ENCODE data around the gene GSG1.

- no peak for TF ChIP-seq L3MBTL2 (conservative IDR thresholded peaks at IDR 0.05)
- TF ChIP-seq LEF1 (IDR thresholded peaks at IDR 0.05; ENCODE audit: borderline replicate concordance), result no peak
- no peak for TF ChIP-seq FOXA1 (IDR thresholded peaks at IDR 0.05)
- TF ChIP-seq TARDBP (IDR thresholded peaks at IDR 0.05), result no peak
- no peak for TF ChIP-seq SP1 (IDR thresholded peaks at IDR 0.05)
- TF ChIP-seq NFRKB (IDR thresholded peaks at IDR 0.05), result no peak
Measured at GRCh38 chr12:13149411-13149810, 45.9 kb upstream of the GSG1 start.

Measured in HEK293T (cell line).